ENCODE results near the gene DRAXIN.

DRAXIN gene

GRCh38 chr1:11748294-11749202, 57.0 kb downstream of the DRAXIN start:
- no peak for TF ChIP-seq CTCF (IDR thresholded peaks at IDR 0.05; ENCODE audit: extremely low read depth, missing control alignments)
- DNase-seq (ENCODE audit: low spot score): no peak

GRCh38 chr1:11749203-11749689, 57.7 kb downstream of the DRAXIN start:
- peak; percentile 68 for DNase-seq (ENCODE audit: low spot score)

GRCh38 chr1:11749996-11750395, 58.5 kb downstream of the DRAXIN start:
- TF ChIP-seq CTCF (IDR thresholded peaks at IDR 0.05; ENCODE audit: extremely low read depth, missing control alignments): no peak
- DNase-seq (ENCODE audit: low spot score): no peak

More at GRCh38 chr1:11749203-11749689, 57.7 kb downstream of the DRAXIN start:
- TF ChIP-seq CTCF (IDR thresholded peaks at IDR 0.05; ENCODE audit: extremely low read depth, missing control alignments): peak; percentile 45

GRCh38 chr1:11751087-11751486, 59.6 kb downstream of the DRAXIN start:
- no peak for TF ChIP-seq CTCF (IDR thresholded peaks at IDR 0.05; ENCODE audit: extremely low read depth, missing control alignments)
- DNase-seq (ENCODE audit: low spot score): no peak

GRCh38 chr1:11752359-11753088, 61.0 kb downstream of the DRAXIN start:
- no peak for DNase-seq (ENCODE audit: low spot score)
- TF ChIP-seq CTCF (IDR thresholded peaks at IDR 0.05; ENCODE audit: extremely low read depth, missing control alignments): no peak

GRCh38 chr1:11753555-11754208, 62.2 kb downstream of the DRAXIN start:
- TF ChIP-seq CTCF (IDR thresholded peaks at IDR 0.05; ENCODE audit: extremely low read depth, missing control alignments): no peak
- DNase-seq (ENCODE audit: low spot score): no peak
